GM23338 (cell line): ENCODE results near the gene KRT37.

Source experiments
- EZH2 ChIP-seq: fragments of 200-600 bp; sonication (generic); IDR thresholded peaks from one replicate; pipeline ENCODE4 v1.8.0; 2017; ENCODE audit warnings: antibody characterized with exemption, mild to moderate bottlenecking, low read depth; ENCODE audit not compliant: unreplicated experiment
- EZH2phosphoT487 ChIP-seq: fragments of 200-600 bp; sonication (generic); IDR thresholded peaks from one replicate; pipeline ENCODE4 v1.8.1; 2018; ENCODE audit warnings: antibody characterized with exemption; ENCODE audit not compliant: unreplicated experiment
- JUNB ChIP-seq: IDR thresholded peaks from one replicate; pipeline ENCODE4 v1.6.1; 2016; ENCODE audit warnings: antibody characterized with exemption; ENCODE audit not compliant: unreplicated experiment
- NANOG ChIP-seq: IDR thresholded peaks from 2 replicates; pipeline ENCODE4 v1.6.1; 2016; ENCODE audit warnings: antibody characterized with exemption, borderline replicate concordance
- POLR2AphosphoS5 ChIP-seq: IDR thresholded peaks from 2 replicates; pipeline ENCODE4 v1.6.1; 2016; ENCODE audit warnings: antibody characterized with exemption, low read depth
- ZNF331 ChIP-seq: fragments of 250-450 bp; sonication (Bioruptor Pico); IDR thresholded peaks from 2 replicates; pipeline ENCODE4 v1.5.0; 2020; ENCODE audit warnings: low read depth, mild to moderate bottlenecking, moderate library complexity
- TF ChIP-seq, protein P1 (sequence below), 2 experiments: fragments of 200-600 bp in 1 of 2; sonication (generic) in 1 of 2; conservative IDR thresholded peaks; 2 replicates each; pipeline versions ENCODE4 v1.5.1 to v1.6.1; 2016 to 2017; ENCODE audit warnings: antibody characterized with exemption in 2 of 2, low read depth in 2 of 2, mild to moderate bottlenecking in 2 of 2, moderate library complexity in 1 of 2
- TF ChIP-seq, protein P2 (sequence below): IDR thresholded peaks from one replicate; pipeline ENCODE4 v1.6.1; 2018; ENCODE audit warnings: antibody characterized with exemption; ENCODE audit not compliant: unreplicated experiment
- TF ChIP-seq, protein P3 (sequence below): IDR thresholded peaks from 2 replicates; pipeline ENCODE4 v1.6.1; 2016; ENCODE audit warnings: antibody characterized with exemption
- TF ChIP-seq, protein P4 (sequence below): fragments of 250-450 bp; sonication (Bioruptor Pico); IDR thresholded peaks from 2 replicates; pipeline ENCODE4 v1.5.0; 2020; ENCODE audit warnings: mild to moderate bottlenecking, moderate library complexity

DNA sequence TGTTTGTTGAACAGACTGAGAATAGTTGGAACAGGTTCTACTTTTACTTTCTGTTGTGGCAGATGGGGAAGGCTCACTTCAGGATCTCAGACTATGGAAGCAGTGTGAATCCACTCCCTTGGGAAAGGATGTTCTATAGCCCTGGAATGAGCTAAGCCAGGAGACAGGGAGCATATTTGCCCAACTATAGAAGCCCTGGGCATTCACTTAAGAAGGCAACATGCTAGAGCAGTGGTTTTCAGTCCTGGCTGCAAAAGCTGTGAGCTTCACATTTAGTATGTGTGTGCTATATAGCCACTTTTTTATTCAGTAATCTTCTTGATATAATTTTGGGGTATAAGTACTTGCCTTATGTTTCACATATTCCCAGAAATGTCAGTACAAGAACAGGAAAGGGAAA is 44.0 kb upstream of the KRT37 start:
- TF ChIP-seq, protein P1, sequence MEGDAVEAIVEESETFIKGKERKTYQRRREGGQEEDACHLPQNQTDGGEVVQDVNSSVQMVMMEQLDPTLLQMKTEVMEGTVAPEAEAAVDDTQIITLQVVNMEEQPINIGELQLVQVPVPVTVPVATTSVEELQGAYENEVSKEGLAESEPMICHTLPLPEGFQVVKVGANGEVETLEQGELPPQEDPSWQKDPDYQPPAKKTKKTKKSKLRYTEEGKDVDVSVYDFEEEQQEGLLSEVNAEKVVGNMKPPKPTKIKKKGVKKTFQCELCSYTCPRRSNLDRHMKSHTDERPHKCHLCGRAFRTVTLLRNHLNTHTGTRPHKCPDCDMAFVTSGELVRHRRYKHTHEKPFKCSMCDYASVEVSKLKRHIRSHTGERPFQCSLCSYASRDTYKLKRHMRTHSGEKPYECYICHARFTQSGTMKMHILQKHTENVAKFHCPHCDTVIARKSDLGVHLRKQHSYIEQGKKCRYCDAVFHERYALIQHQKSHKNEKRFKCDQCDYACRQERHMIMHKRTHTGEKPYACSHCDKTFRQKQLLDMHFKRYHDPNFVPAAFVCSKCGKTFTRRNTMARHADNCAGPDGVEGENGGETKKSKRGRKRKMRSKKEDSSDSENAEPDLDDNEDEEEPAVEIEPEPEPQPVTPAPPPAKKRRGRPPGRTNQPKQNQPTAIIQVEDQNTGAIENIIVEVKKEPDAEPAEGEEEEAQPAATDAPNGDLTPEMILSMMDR (conservative IDR thresholded peaks at IDR 0.05; ENCODE audit: low read depth in 2 of 2) = no peak
- TF ChIP-seq POLR2AphosphoS5 (no peak), EZH2 (no peak), JUNB (no peak), EZH2phosphoT487 (no peak), ZNF331 (no peak), NANOG (no peak)
- TF ChIP-seq, protein P2, sequence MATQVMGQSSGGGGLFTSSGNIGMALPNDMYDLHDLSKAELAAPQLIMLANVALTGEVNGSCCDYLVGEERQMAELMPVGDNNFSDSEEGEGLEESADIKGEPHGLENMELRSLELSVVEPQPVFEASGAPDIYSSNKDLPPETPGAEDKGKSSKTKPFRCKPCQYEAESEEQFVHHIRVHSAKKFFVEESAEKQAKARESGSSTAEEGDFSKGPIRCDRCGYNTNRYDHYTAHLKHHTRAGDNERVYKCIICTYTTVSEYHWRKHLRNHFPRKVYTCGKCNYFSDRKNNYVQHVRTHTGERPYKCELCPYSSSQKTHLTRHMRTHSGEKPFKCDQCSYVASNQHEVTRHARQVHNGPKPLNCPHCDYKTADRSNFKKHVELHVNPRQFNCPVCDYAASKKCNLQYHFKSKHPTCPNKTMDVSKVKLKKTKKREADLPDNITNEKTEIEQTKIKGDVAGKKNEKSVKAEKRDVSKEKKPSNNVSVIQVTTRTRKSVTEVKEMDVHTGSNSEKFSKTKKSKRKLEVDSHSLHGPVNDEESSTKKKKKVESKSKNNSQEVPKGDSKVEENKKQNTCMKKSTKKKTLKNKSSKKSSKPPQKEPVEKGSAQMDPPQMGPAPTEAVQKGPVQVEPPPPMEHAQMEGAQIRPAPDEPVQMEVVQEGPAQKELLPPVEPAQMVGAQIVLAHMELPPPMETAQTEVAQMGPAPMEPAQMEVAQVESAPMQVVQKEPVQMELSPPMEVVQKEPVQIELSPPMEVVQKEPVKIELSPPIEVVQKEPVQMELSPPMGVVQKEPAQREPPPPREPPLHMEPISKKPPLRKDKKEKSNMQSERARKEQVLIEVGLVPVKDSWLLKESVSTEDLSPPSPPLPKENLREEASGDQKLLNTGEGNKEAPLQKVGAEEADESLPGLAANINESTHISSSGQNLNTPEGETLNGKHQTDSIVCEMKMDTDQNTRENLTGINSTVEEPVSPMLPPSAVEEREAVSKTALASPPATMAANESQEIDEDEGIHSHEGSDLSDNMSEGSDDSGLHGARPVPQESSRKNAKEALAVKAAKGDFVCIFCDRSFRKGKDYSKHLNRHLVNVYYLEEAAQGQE = no peak
- TF ChIP-seq, protein P3, sequence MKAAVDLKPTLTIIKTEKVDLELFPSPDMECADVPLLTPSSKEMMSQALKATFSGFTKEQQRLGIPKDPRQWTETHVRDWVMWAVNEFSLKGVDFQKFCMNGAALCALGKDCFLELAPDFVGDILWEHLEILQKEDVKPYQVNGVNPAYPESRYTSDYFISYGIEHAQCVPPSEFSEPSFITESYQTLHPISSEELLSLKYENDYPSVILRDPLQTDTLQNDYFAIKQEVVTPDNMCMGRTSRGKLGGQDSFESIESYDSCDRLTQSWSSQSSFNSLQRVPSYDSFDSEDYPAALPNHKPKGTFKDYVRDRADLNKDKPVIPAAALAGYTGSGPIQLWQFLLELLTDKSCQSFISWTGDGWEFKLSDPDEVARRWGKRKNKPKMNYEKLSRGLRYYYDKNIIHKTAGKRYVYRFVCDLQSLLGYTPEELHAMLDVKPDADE = no peak
- TF ChIP-seq, protein P4, sequence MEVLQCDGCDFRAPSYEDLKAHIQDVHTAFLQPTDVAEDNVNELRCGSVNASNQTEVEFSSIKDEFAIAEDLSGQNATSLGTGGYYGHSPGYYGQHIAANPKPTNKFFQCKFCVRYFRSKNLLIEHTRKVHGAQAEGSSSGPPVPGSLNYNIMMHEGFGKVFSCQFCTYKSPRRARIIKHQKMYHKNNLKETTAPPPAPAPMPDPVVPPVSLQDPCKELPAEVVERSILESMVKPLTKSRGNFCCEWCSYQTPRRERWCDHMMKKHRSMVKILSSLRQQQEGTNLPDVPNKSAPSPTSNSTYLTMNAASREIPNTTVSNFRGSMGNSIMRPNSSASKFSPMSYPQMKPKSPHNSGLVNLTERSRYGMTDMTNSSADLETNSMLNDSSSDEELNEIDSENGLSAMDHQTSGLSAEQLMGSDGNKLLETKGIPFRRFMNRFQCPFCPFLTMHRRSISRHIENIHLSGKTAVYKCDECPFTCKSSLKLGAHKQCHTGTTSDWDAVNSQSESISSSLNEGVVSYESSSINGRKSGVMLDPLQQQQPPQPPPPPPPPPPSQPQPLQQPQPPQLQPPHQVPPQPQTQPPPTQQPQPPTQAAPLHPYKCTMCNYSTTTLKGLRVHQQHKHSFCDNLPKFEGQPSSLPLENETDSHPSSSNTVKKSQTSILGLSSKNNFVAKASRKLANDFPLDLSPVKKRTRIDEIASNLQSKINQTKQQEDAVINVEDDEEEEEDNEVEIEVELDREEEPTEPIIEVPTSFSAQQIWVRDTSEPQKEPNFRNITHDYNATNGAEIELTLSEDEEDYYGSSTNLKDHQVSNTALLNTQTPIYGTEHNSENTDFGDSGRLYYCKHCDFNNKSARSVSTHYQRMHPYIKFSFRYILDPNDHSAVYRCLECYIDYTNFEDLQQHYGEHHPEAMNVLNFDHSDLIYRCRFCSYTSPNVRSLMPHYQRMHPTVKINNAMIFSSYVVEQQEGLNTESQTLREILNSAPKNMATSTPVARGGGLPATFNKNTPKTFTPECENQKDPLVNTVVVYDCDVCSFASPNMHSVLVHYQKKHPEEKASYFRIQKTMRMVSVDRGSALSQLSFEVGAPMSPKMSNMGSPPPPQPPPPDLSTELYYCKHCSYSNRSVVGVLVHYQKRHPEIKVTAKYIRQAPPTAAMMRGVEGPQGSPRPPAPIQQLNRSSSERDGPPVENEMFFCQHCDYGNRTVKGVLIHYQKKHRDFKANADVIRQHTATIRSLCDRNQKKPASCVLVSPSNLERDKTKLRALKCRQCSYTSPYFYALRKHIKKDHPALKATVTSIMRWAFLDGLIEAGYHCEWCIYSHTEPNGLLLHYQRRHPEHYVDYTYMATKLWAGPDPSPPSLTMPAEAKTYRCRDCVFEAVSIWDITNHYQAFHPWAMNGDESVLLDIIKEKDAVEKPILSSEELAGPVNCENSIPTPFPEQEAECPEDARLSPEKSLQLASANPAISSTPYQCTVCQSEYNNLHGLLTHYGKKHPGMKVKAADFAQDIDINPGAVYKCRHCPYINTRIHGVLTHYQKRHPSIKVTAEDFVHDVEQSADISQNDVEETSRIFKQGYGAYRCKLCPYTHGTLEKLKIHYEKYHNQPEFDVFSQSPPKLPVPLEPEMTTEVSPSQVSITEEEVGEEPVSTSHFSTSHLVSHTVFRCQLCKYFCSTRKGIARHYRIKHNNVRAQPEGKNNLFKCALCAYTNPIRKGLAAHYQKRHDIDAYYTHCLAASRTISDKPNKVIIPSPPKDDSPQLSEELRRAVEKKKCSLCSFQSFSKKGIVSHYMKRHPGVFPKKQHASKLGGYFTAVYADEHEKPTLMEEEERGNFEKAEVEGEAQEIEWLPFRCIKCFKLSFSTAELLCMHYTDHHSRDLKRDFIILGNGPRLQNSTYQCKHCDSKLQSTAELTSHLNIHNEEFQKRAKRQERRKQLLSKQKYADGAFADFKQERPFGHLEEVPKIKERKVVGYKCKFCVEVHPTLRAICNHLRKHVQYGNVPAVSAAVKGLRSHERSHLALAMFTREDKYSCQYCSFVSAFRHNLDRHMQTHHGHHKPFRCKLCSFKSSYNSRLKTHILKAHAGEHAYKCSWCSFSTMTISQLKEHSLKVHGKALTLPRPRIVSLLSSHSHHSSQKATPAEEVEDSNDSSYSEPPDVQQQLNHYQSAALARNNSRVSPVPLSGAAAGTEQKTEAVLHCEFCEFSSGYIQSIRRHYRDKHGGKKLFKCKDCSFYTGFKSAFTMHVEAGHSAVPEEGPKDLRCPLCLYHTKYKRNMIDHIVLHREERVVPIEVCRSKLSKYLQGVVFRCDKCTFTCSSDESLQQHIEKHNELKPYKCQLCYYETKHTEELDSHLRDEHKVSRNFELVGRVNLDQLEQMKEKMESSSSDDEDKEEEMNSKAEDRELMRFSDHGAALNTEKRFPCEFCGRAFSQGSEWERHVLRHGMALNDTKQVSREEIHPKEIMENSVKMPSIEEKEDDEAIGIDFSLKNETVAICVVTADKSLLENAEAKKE (CRISPR knock-in tag) = no peak
